Smooth muscle cell (in vitro differentiated cells): Measurements from ENCODE around the gene SAPCD1. TPM values are rescaled to one million over a fixed set of nuclear protein-coding genes. Genes with fewer than 3 reads are reported as not detected.

Source experiments
- DNase-seq: peaks from one replicate; lab custom pipeline; 2025; ENCODE audit not compliant: unreplicated experiment; lab: John Stamatoyannopoulos, UW
- H2AFZ ChIP-seq: fragments of 200-600 bp; sonication (generic); 2 replicates; pipeline ENCODE4 v1.6.0; 2016; ENCODE audit warnings: antibody characterized with exemption, low read depth, mild to moderate bottlenecking
- H3F3A ChIP-seq: fragments of 200-600 bp; sonication (generic); 2 replicates; pipeline ENCODE4 v1.6.0; 2017; ENCODE audit warnings: antibody characterized with exemption, low read depth
- H3K27ac ChIP-seq: fragments of 200-600 bp; sonication (generic); 2 replicates; pipeline ENCODE4 v1.5.1; 2016; ENCODE audit warnings: low read depth, mild to moderate bottlenecking
- H3K27me3 ChIP-seq: fragments of 200-600 bp; sonication (generic); 2 replicates; pipeline ENCODE4 v1.6.1; 2016; ENCODE audit warnings: low read depth, mild to moderate bottlenecking
- H3K36me3 ChIP-seq: fragments of 200-600 bp; sonication (generic); 2 replicates; pipeline ENCODE4 v1.5.1; 2016; ENCODE audit warnings: low read depth
- H3K4me1 ChIP-seq: fragments of 200-600 bp; sonication (generic); 2 replicates; pipeline ENCODE4 v1.5.1; 2016; ENCODE audit warnings: low read depth
- H3K4me2 ChIP-seq: fragments of 200-600 bp; sonication (generic); 2 replicates; pipeline ENCODE4 v1.6.0; 2016; ENCODE audit warnings: mild to moderate bottlenecking
- H3K4me3 ChIP-seq: fragments of 200-600 bp; sonication (generic); 2 replicates; pipeline ENCODE4 v1.5.1; 2016; ENCODE audit warnings: mild to moderate bottlenecking
- H3K79me2 ChIP-seq: fragments of 200-600 bp; sonication (generic); 2 replicates; pipeline ENCODE4 v1.6.0; 2016; ENCODE audit warnings: low read depth, mild to moderate bottlenecking
- H3K9ac ChIP-seq: fragments of 200-600 bp; sonication (generic); 2 replicates; pipeline ENCODE4 v1.6.0; 2016; ENCODE audit warnings: low read depth
- H3K9me3 ChIP-seq: fragments of 200-600 bp; sonication (generic); replicated peaks from 2 replicates; pipeline ENCODE4 v1.5.1; 2016; ENCODE audit warnings: low read depth
- H4K20me1 ChIP-seq: fragments of 200-600 bp; sonication (generic); 2 replicates; pipeline ENCODE4 v1.6.0; 2016; ENCODE audit warnings: low read depth
- WGBS: methylation state at CpG from one replicate; pipeline ENCODE4 v1.1.7; 2016; ENCODE audit warnings: low lambda C conversion rate; 5-methylcytosine and 5-hydroxymethylcytosine counted together
- polyA plus RNA-seq: library from polyadenylated mRNA; unstranded; fragments of >200 nt; fragmentation: Nextera tagmentation; extraction: Ambion mirVana; gene quantifications from 2 replicates; pipeline ENCODE4 v1.2.1, GENCODE V29; 2016
- total RNA-seq: library from RNA; depleted of rRNA; stranded (reverse); fragments of >200 nt; gene quantifications from 2 replicates; pipeline ENCODE4 v1.2.3, GENCODE V29; 2014
- TF ChIP-seq, protein P1 (sequence below): fragments of 200-600 bp; sonication (generic); IDR thresholded peaks from 2 replicates; pipeline ENCODE4 v1.5.1; 2017; ENCODE audit warnings: borderline replicate concordance, mild to moderate bottlenecking, antibody characterized with exemption; ENCODE audit not compliant: insufficient read depth, poor library complexity, severe bottlenecking

The SAPCD1 gene
- total and polyA plus RNA-seq, 2 experiments from 2014 or later, result 1.4 TPM; not detected in 1

DNA sequence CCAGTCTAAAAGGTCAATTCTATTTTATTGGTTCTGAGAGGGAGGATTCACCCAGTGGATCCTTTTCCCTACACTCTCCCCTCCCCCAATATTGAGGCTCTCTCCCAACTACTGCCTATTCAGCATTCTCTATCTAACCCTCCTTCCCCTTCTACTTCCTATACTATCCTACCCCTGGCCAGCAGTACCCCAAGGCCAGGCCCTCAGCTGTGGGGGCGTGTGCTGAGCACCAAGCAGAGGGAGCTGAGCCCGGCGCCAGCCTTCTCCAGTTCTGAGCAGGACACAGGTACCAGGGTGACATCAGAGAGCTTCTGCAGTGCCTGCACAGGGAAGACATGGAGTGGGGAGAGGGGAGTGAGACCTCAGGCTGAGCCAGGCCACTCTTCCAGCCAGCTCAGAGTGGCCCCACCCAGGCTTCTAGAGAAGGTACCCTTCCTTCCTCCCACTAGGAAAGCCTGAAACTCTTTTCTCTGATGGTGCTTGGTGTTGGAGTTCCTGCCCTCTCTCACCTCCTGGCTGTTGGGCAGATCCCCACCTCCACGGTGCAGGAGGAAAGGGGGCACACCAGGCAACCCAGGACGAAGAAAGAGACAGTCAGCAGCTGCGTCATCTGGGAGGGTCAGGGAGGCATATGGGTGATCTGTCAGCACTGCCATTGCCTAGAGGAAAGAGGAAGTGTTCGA is 35.3 kb upstream of the SAPCD1 start:
- TF ChIP-seq, protein P1, sequence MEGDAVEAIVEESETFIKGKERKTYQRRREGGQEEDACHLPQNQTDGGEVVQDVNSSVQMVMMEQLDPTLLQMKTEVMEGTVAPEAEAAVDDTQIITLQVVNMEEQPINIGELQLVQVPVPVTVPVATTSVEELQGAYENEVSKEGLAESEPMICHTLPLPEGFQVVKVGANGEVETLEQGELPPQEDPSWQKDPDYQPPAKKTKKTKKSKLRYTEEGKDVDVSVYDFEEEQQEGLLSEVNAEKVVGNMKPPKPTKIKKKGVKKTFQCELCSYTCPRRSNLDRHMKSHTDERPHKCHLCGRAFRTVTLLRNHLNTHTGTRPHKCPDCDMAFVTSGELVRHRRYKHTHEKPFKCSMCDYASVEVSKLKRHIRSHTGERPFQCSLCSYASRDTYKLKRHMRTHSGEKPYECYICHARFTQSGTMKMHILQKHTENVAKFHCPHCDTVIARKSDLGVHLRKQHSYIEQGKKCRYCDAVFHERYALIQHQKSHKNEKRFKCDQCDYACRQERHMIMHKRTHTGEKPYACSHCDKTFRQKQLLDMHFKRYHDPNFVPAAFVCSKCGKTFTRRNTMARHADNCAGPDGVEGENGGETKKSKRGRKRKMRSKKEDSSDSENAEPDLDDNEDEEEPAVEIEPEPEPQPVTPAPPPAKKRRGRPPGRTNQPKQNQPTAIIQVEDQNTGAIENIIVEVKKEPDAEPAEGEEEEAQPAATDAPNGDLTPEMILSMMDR, result no peak
- 96% methylated on average over 7 of the region's 7 CpGs for WGBS
- Histone ChIP-seq H3K4me2 (no peak overlapping the region), H3K27ac (no peak overlapping the region), H3K79me2 (peaks cover 7% of the 10 kb centered on the region), H4K20me1 (peaks cover 27% of the 10 kb centered on the region), H3F3A (peaks cover 30% of the 10 kb centered on the region), H3K9ac (no peak overlapping the region), H3K36me3 (no peaks in the 10 kb centered on the region), H3K4me1 (peaks cover 12% of the 10 kb centered on the region), H3K4me3 (no peak overlapping the region), H2AFZ (no peak overlapping the region), H3K27me3 (no peaks in the 10 kb centered on the region), H3K9me3 (no peaks in the 10 kb centered on the region)
- no peak for DNase-seq

DNA sequence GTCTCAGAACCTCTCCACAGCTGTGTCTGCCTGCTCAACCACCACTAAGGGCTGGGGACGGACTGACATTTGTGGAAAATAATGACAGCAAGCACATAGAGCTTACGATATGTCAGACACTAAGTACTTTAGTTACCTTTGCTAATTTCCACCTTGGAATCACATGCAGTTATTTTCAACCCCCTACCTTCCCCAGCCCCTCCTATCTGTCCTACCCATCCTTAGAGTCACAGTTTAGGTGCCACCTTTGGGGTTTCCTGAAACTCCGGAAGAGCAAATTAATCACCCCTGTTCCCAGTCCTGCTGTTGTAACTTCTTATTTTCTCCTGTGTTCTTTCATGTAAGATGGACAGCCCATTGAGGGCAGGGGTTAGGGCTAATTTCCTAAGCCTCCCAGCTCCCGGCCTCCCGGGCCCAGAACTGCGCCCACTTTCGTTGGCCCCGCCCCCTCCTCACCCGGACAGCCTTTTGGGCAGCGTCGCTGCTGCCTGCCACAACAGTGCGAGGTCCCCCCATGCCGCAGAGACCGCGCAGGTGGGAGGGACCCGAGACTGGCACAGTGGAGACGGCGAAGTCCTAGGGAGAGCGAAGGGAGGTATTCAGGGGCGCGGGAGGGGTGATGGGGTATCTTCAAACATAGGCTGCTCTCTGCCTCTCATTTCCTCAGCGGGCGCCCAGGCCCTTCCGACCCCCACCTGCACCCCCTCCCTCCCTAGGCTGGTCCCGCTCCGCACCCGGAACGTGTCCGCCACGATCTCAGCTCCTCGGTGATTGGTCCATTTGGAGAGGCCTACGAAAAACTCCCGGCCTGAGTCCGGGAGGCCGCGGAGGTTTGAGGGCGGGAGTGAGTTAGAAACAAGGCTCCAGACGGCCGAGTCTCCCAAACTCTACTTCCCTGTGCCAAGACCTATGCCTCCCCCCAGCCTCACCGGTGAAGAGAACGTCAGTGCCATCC is 34.5 kb upstream of the SAPCD1 start:
- Histone ChIP-seq H3K27me3 (no peaks in the 10 kb centered on the region), H3K27ac (no peak overlapping the region), H3K4me1 (peaks cover 12% of the 10 kb centered on the region), H3F3A (peaks cover 36% of the 10 kb centered on the region), H4K20me1 (peaks cover 36% of the 10 kb centered on the region), H3K4me3 (no peak overlapping the region), H3K9ac (no peak overlapping the region), H3K36me3 (no peaks in the 10 kb centered on the region), H3K4me2 (peak overlapping the region; percentile 95), H2AFZ (no peak overlapping the region), H3K9me3 (no peaks in the 10 kb centered on the region), H3K79me2 (peaks cover 14% of the 10 kb centered on the region)
- TF ChIP-seq, protein P1, result no peak
- 95% methylated on average over 40 of the region's 41 CpGs for WGBS
- no peak for DNase-seq

DNA sequence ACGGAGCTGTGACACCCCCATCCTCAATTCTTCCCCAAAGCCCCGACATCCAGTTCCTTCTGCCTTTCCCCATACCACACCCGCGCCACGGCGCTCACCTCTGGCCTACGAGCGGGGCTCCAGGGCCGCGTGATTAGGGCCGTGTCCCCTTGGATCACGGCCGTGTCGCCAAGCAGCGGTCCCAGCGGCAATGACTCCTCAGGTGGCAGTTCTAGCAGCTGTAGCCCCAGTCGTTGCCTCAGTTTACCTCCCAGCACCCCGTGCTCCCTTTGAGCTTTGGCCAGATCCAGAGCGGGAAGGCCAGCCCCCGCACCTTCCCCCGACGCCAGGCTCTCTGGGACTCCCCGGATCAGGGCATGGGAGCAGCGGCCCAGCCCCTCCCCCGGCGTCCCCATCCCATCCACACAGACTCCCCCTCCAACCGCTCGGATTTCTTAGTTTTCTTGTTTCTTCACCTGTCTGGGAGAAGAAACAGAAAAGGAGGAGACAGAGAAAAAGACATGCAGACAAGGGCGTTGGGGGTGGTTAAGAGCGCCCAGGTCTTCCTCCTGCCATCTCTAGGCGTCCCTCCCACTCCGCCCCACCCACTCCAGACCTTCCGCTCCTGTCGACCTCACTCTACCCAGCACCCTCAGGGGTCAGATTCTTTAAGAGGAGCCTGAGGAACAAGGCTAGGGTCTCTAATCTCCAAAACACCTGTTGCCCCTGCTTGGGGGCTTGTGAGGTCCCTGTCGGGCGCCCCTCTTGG is 33.5 kb upstream of the SAPCD1 start, which contains the start of gene DDAH2:
DDAH2 (minus strand) TSS at position 533 of the 748 bp plus-strand sequence; CDS start at position 395, 138 bp downstream.
- no peaks in the 10 kb centered on the region for H3K36me3 ChIP-seq
- H3K9ac ChIP-seq, result peak within 1 kb of the TSS; percentile 48
- H3K4me3 ChIP-seq, result peak within 1 kb of the TSS; percentile 89
- peak within 1 kb of the TSS; percentile 95 for H3K4me2 ChIP-seq
- no peak for DNase-seq
- H3K4me1 ChIP-seq, result peaks cover 14% of the 10 kb centered on the region
- H3K27me3 ChIP-seq, result no peaks in the 10 kb centered on the region
- H3K9me3 ChIP-seq, result no peaks in the 10 kb centered on the region
- peaks cover 44% of the 10 kb centered on the region for H3F3A ChIP-seq
- 43% methylated on average over 35 of the region's 36 CpGs for WGBS
- H3K27ac ChIP-seq, result peak within 1 kb of the TSS; percentile 79
- H4K20me1 ChIP-seq, result peaks cover 45% of the 10 kb centered on the region
- no peak within 1 kb of the TSS for H2AFZ ChIP-seq
- H3K79me2 ChIP-seq, result peaks cover 24% of the 10 kb centered on the region
- TF ChIP-seq, protein P1, result no peak
